Right lobe of liver (tissue), 6 donors: ENCODE measurements around the gene B4GALT2. TPM values are rescaled to one million over a fixed set of nuclear protein-coding genes. Genes with fewer than 3 reads are reported as not detected.

Experiments
- ATAC-seq, 4 donors: fragments of 200-7000 bp; cut with Tn5 transposase; one replicate each; pipeline ENCODE4 v1.9.1; 2020; ENCODE audit warnings: mild to moderate bottlenecking in 4 of 4, moderate library complexity in 4 of 4
- DNase-seq, 3 donors: peaks; one replicate each; pipeline ENCODE4 v3.0.0-alpha.2; 2020
- H3K27ac ChIP-seq, 3 donors: fragments of 200-600 bp; one replicate each; pipeline ENCODE4 v1.8.0; 2022
- H3K27me3 ChIP-seq, 2 donors: fragments of 200-600 bp; one replicate each; pipeline ENCODE4 v1.8.0; 2022
- H3K36me3 ChIP-seq, 4 donors: fragments of 200-600 bp; sonication (generic) in 1 of 4; one replicate each; pipeline versions ENCODE4 v1.5.1 to v1.8.0; 2017 to 2022; ENCODE audit warnings: control low read depth in 1 of 4
- H3K4me1 ChIP-seq, 4 donors: fragments of 200-600 bp; sonication (generic) in 1 of 4; one replicate each; pipeline versions ENCODE4 v1.5.1 to v1.8.0; 2017 to 2022; ENCODE audit warnings: control low read depth in 1 of 4
- H3K4me3 ChIP-seq, 3 donors: fragments of 200-600 bp; one replicate each; pipeline ENCODE4 v1.8.0; 2022
- H3K9me3 ChIP-seq, 4 donors: fragments of 200-600 bp; sonication (generic) in 1 of 4; one replicate each; pipeline versions ENCODE4 v1.5.1 to v1.8.0; 2017 to 2022; ENCODE audit warnings: control low read depth in 1 of 4
- POLR2A ChIP-seq: fragments of 450-650 bp; IDR thresholded peaks from one replicate; pipeline ENCODE4 v1.6.1; 2017; ENCODE audit warnings: antibody characterized with exemption, mild to moderate bottlenecking
- WGBS: methylation state at CpG from one replicate; pipeline ENCODE4 v1.1.6; 2018; ENCODE audit warnings: low coverage, low lambda C conversion rate; ENCODE audit not compliant: insufficient coverage; ENCODE audit errors: missing lambda C conversion rate; 5-methylcytosine and 5-hydroxymethylcytosine counted together
- intact Hi-C, 2 donors: fragments of 100-400 bp; cut with DNase I; formaldehyde crosslinking; loops; one replicate each; pipeline versions ENCODE4 v1.11.2 to v1.14.1; 2022
- total RNA-seq, 6 experiments: library from RNA; depleted of rRNA in 2 of 6; stranded (reverse); fragments of >200 nt in 2 of 6; fragmentation: NEBNext Ultra II Directional in 3 of 6; extraction: Animal tissue kit (Norgen Biotek cat#: 25700) in 3 of 6; gene quantifications; one replicate each; pipeline versions ENCODE4 v1.1.0 to v1.2.4, GENCODE V29; 2016 to 2023
- TF ChIP-seq, protein P1 (sequence below), 4 donors: fragments of 200-600 bp in 3 of 4; fragments of 450-650 bp in 1 of 4; IDR thresholded peaks; one replicate each; pipeline versions ENCODE4 v1.5.1 to v1.8.0; 2016 to 2022; ENCODE audit warnings: antibody characterized with exemption in 4 of 4, mild to moderate bottlenecking in 2 of 4
- donor health status: DM: no; HTN: yes; CAD: no.
- donor health status: DM: no; HTN: no; CAD: no.
- donor health status: DM: no; HTN: no; CAD: no.
- donor health status: DM: no; HTN: yes; CAD: no.
- donor health status: DM: no; HTN: yes; CAD: no.

Gene B4GALT2
- total RNA-seq, 6 experiments from 2014 or later = 13.4 to 49.5 (median 18.5) TPM

- DNase-seq (no peak), ATAC-seq (no peak)
- intact Hi-C loops = loop anchor here (5.0 to 10.0 kb wide), 2 partner anchors 167 to 170 kb away; no protein-coding TSS in a partner anchor
- peaks cover 0 to 19% (median 3%) of the 10 kb centered on the region in 4 donors for H3K4me1 ChIP-seq
- no peak for TF ChIP-seq POLR2A
- TF ChIP-seq, protein P1, sequence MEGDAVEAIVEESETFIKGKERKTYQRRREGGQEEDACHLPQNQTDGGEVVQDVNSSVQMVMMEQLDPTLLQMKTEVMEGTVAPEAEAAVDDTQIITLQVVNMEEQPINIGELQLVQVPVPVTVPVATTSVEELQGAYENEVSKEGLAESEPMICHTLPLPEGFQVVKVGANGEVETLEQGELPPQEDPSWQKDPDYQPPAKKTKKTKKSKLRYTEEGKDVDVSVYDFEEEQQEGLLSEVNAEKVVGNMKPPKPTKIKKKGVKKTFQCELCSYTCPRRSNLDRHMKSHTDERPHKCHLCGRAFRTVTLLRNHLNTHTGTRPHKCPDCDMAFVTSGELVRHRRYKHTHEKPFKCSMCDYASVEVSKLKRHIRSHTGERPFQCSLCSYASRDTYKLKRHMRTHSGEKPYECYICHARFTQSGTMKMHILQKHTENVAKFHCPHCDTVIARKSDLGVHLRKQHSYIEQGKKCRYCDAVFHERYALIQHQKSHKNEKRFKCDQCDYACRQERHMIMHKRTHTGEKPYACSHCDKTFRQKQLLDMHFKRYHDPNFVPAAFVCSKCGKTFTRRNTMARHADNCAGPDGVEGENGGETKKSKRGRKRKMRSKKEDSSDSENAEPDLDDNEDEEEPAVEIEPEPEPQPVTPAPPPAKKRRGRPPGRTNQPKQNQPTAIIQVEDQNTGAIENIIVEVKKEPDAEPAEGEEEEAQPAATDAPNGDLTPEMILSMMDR (IDR thresholded peaks at IDR 0.05) = no peak
- H3K4me3 ChIP-seq = no peak overlapping the region
- H3K36me3 ChIP-seq = no peaks in the 10 kb centered on the region
- no peaks in the 10 kb centered on the region for H3K27me3 ChIP-seq
- H3K9me3 ChIP-seq = no peaks in the 10 kb centered on the region
- 100% methylated on average over 1 of the region's 13 CpGs for WGBS
- H3K27ac ChIP-seq = no peak overlapping the region
Observed at GRCh38 chr1:43931711-43932660, 47.0 kb upstream of the B4GALT2 start.

GRCh38 chr1:43932786-43933385 lies 46.1 kb upstream of the B4GALT2 start:
- Histone ChIP-seq H3K27me3 (no peaks in the 10 kb centered on the region), H3K4me1 (peaks cover 0 to 19% (median 3%) of the 10 kb centered on the region in 4 donors), H3K27ac (no peak overlapping the region), H3K36me3 (no peaks in the 10 kb centered on the region), H3K9me3 (no peaks in the 10 kb centered on the region), H3K4me3 (peak overlapping the region in 2 of 3 donors; percentile 27 to 29)
- no peak for TF ChIP-seq POLR2A
- TF ChIP-seq, protein P1 (IDR thresholded peaks at IDR 0.05) = no peak
- 63% methylated on average over 4 of the region's 8 CpGs for WGBS
- ATAC-seq = peak in 1 of 4 donors; percentile 1
- intact Hi-C loops = loop anchor here (5.0 to 10.0 kb wide), 2 partner anchors 168 to 171 kb away; no protein-coding TSS in a partner anchor
- no peak for DNase-seq

DNA sequence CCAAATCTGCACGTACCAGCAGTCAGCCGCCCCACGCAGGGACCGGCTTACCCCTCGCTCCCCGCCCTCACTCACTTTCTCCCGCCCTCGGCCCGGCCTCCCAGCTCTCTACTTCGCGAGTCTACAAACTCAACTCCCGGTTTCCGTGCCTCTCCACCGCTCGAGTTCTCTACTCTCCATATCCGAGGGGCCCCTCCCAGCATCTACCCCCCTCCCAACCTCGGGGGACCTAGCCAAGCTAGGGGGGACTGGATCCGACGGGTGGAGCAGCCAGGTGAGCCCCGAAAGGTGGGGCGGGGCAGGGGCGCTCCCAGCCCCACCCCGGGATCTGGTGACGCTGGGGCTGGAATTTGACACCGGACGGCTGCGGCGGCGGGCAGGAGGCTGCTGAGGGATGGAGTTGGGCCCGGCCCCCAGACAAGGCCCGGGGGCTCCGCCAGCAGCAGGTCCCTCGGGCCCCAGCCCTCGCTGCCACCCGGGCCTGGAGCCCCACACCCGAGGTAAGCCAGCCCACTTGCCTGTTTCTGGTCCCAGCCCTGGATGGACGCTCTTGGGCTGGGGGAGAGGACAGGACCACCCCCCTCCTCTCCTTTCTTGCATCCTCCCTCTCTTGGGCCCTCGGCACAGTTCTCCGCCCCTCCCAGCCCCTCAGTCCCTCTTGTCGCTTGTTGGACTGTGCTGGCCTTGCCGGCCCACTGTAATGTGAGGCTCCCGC lies 45.5 kb upstream of the B4GALT2 start, which contains the start of gene ARTN:
Gene ARTN (plus strand): TSS at position 416 of the 715 bp plus-strand sequence. CDS start 1,856 bp downstream, outside the sequence.
- peak within 1 kb of the TSS in 2 of 3 donors; percentile 27 to 29 for H3K4me3 ChIP-seq
- no peaks in the 10 kb centered on the region for H3K27me3 ChIP-seq
- WGBS = 4% methylated on average over 20 of the region's 42 CpGs
- H3K4me1 ChIP-seq = peaks cover 0 to 19% (median 3%) of the 10 kb centered on the region in 4 donors
- TF ChIP-seq, protein P1 (IDR thresholded peaks at IDR 0.05) = no peak
- TF ChIP-seq POLR2A = no peak
- H3K27ac ChIP-seq = no peak within 1 kb of the TSS
- DNase-seq (peak in 1 of 3 donors; percentile 43), ATAC-seq (peak; percentile 19 to 40 (median 36))
- intact Hi-C loops = loop anchor here (5.0 to 10.0 kb wide), 2 partner anchors 169 to 171 kb away; no protein-coding TSS in a partner anchor
- H3K36me3 ChIP-seq = no peaks in the 10 kb centered on the region
- no peaks in the 10 kb centered on the region for H3K9me3 ChIP-seq
